CD4-positive, alpha-beta memory T cell (primary cell): ENCODE results near the gene LIN37. TPM values are rescaled to one million over a fixed set of nuclear protein-coding genes. Genes with fewer than 3 reads are reported as not detected.
"Not testable (repeated sequence)": the region's sequence is repeated elsewhere in the genome, so short reads cannot be mapped to it uniquely, and the experiment has no call there.

Experiments used
- CTCF ChIA-PET: fragments of 350-600 bp; sonication (Branson Sonifier 250); formaldehyde crosslinking; loops from one replicate; lab custom pipeline; 2021; ENCODE audit warnings: inconsistent platforms; ENCODE audit not compliant: partially characterized antibody; lab: Charles Lee
- POLR2A ChIA-PET: fragments of 350-600 bp; sonication (Branson Sonifier 250); formaldehyde crosslinking; loops from one replicate; lab custom pipeline; 2021; ENCODE audit not compliant: partially characterized antibody; lab: Charles Lee
- DNase-seq, 5 donors: peaks; one replicate each; pipeline versions ENCODE4 v3.0.0 to v3.0.0-alpha.2; 2020 to 2022; ENCODE audit warnings: mixed read lengths in 1 of 5
- H3K27ac ChIP-seq: one replicate; pipeline ENCODE4 v1.7.0; 2013; ENCODE audit warnings: low read depth, low read length
- H3K27me3 ChIP-seq: 2 replicates; pipeline ENCODE4 v1.7.0; 2013; ENCODE audit warnings: mild to moderate bottlenecking, low read length, moderate library complexity; ENCODE audit not compliant: insufficient read depth
- H3K36me3 ChIP-seq: 2 replicates; pipeline ENCODE4 v1.7.0; 2013; ENCODE audit warnings: mild to moderate bottlenecking, low read length, moderate library complexity; ENCODE audit not compliant: insufficient read depth
- H3K4me1 ChIP-seq: 2 replicates; pipeline ENCODE4 v1.7.0; 2013; ENCODE audit warnings: mild to moderate bottlenecking, low read length, moderate library complexity; ENCODE audit not compliant: insufficient read depth
- H3K4me3 ChIP-seq, 2 donors: one replicate each; pipeline ENCODE4 v1.7.0; 2013; ENCODE audit warnings: low read length in 2 of 2, mild to moderate bottlenecking in 1 of 2
- H3K9me3 ChIP-seq, 2 donors: one replicate each; pipeline ENCODE4 v1.7.0; 2013; ENCODE audit warnings: low read length in 2 of 2, control low read depth in 1 of 2; ENCODE audit not compliant: control insufficient read depth in 1 of 2
- H3K27ac Mint-ChIP-seq, 7 donors: one replicate each; pipeline ENCODE4 v1.8.0; 2020 to 2021; ENCODE audit warnings: mixed read lengths in 7 of 7, mild to moderate bottlenecking in 6 of 7, inconsistent platforms in 3 of 7, moderate library complexity in 3 of 7
- H3K27me3 Mint-ChIP-seq, 2 donors: one replicate each; pipeline ENCODE4 v1.8.0; 2020 to 2021; ENCODE audit warnings: mixed read lengths in 2 of 2
- H3K36me3 Mint-ChIP-seq, 2 donors: one replicate each; pipeline ENCODE4 v1.8.0; 2020 to 2021; ENCODE audit warnings: mixed read lengths in 2 of 2, inconsistent platforms in 1 of 2, mild to moderate bottlenecking in 1 of 2
- H3K4me1 Mint-ChIP-seq, 4 donors: one replicate each; pipeline ENCODE4 v1.8.0; 2020 to 2021; ENCODE audit warnings: mixed read lengths in 4 of 4, mild to moderate bottlenecking in 1 of 4
- H3K4me3 Mint-ChIP-seq, 8 donors: one replicate each; pipeline ENCODE4 v1.8.0; 2020 to 2021; ENCODE audit warnings: mixed read lengths in 8 of 8, mild to moderate bottlenecking in 7 of 8, moderate library complexity in 6 of 8, inconsistent platforms in 3 of 8
- H3K9me3 Mint-ChIP-seq, 8 donors: one replicate each; pipeline ENCODE4 v1.8.0; 2020 to 2021; ENCODE audit warnings: mixed read lengths in 8 of 8, mild to moderate bottlenecking in 5 of 8, inconsistent platforms in 3 of 8, moderate library complexity in 1 of 8
- intact Hi-C: fragments of 100-400 bp; cut with micrococcal nuclease; formaldehyde crosslinking; loops from one replicate; pipeline ENCODE4 v1.15.1; 2023
- polyA plus RNA-seq, 2 donors: library from polyadenylated mRNA; unstranded; fragments of 300-500 nt; fragmentation: Illumina TruSeq; gene quantifications; one replicate each; pipeline ENCODE4 v1.2.3, GENCODE V29; 2021
- total RNA-seq, 2 experiments: library from RNA; stranded (reverse); gene quantifications; one replicate each; pipeline ENCODE4 v1.2.3, GENCODE V29; 2021

LIN37 gene
- total and polyA plus RNA-seq, 4 experiments from 2014 or later: 8.3 to 29.4 (median 19.8) TPM

DNA sequence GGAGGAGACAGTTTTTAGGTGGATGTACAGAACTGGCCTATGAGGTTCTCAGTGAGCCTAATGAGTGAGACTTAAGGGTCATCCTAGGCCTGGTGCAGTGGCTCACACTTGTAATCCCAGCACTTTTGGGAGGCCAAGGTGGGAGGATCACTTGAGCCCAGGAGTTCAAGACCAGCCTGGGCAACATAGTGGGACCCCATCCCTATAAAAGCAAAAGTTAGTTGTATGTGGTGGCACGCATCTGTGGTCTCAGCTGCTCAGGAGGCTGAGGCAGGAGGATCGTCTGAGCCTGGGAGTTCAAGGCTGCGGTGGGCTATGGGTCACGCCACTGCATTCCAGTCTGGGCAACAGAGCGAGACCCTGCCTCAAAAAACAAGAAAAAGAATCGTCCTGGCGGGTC lies 24.2 kb upstream of the LIN37 start:
- H3K4me3 Mint-ChIP-seq, DNase-seq, intact Hi-C loops, H3K4me1 ChIP-seq, H3K27me3 Mint-ChIP-seq, H3K27me3 ChIP-seq, H3K4me3 ChIP-seq, H3K27ac ChIP-seq, H3K9me3 Mint-ChIP-seq, CTCF ChIA-PET, H3K9me3 ChIP-seq: not testable (repeated sequence)
- peak overlapping the region in 3 of 7 donors; percentile 35 to 48 (median 36) for H3K27ac Mint-ChIP-seq
- H3K36me3 Mint-ChIP-seq: peaks cover 41 to 68% of the 10 kb centered on the region in 2 donors
- H3K36me3 ChIP-seq: peaks cover 82% of the 10 kb centered on the region
- POLR2A ChIA-PET: interaction anchor here (1.7 kb wide), 1 partner anchor 16 kb away, joined by 6 read pairs; no protein-coding TSS in a partner anchor
- H3K4me1 Mint-ChIP-seq: peaks cover 6 to 24% (median 8%) of the 10 kb centered on the region in 4 donors

DNA sequence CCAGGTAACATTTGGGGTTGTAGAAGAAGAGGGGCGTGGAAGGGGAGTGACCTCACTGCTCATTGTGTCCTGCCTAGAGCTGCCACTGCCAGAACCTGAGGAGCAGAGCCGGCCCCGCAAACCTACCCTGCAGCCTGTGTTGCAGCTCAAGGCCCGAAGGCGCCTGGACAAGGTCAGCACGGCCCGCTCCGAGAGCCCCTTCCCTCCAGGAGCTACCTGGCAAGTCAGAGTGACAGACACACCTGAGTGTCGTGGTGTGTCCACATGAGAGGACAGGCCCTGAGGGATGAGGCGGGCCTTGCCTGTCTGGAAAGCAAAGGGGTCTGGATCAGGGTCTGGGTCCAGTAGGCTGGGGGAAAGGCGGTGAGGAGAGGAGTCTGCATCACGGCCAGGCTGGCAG lies 23.8 kb upstream of the LIN37 start:
- ChIA-PET POLR2A (interaction anchor here (1.7 kb wide), 1 partner anchor 16 kb away, joined by 6 read pairs; no protein-coding TSS in a partner anchor), CTCF (no interaction called here)
- H3K4me1 ChIP-seq: peaks cover 4% of the 10 kb centered on the region
- no peaks in the 10 kb centered on the region for H3K27me3 ChIP-seq
- no peak overlapping the region for H3K27ac Mint-ChIP-seq
- no peak overlapping the region for H3K4me3 Mint-ChIP-seq
- intact Hi-C loops: no loop called here
- H3K27ac ChIP-seq: no peak overlapping the region
- peaks cover 43 to 72% of the 10 kb centered on the region in 2 donors for H3K36me3 Mint-ChIP-seq
- DNase-seq: no peak
- H3K9me3 Mint-ChIP-seq: no peaks in the 10 kb centered on the region
- H3K27me3 Mint-ChIP-seq: no peaks in the 10 kb centered on the region
- H3K9me3 ChIP-seq: no peaks in the 10 kb centered on the region
- H3K4me1 Mint-ChIP-seq: peaks cover 1 to 19% (median 4%) of the 10 kb centered on the region in 4 donors
- H3K36me3 ChIP-seq: peaks cover 87% of the 10 kb centered on the region
- no peak overlapping the region for H3K4me3 ChIP-seq

DNA sequence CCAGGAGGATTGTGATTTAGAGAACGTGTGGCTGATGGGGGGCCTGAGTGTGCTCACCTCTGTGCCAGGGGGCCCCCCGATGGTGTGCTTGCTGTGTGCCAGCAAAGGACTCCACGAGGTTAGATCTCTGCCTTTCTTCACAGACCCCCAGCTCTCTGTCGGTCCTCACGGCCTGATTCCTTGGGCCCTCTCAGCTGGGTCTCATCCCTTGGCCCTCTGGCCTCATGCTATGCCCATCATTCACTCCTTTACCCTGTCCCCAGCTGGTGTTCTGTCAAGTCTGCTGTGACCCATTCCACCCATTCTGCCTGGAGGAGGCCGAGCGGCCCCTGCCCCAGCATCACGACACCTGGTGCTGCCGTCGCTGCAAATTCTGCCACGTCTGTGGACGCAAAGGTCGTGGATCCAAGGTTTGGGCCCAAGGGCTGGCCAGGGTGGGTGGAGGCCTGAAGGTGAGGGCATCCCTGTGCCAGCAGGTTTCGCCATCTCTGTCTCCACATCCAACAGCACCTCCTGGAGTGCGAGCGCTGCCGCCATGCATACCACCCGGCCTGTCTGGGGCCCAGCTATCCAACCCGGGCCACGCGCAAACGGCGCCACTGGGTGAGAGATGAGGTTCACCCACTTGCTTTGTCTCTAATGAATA lies 23.0 kb upstream of the LIN37 start:
- H3K27me3 Mint-ChIP-seq: no peaks in the 10 kb centered on the region
- H3K9me3 Mint-ChIP-seq: no peaks in the 10 kb centered on the region
- H3K27ac Mint-ChIP-seq: peak overlapping the region in 3 of 7 donors; percentile 35 to 64 (median 41)
- Histone ChIP-seq H3K27ac (no peak overlapping the region), H3K9me3 (no peaks in the 10 kb centered on the region), H3K36me3 (peaks cover 91% of the 10 kb centered on the region), H3K27me3 (no peaks in the 10 kb centered on the region), H3K4me1 (no peaks in the 10 kb centered on the region), H3K4me3 (no peak overlapping the region)
- peaks cover 0 to 14% (median 1%) of the 10 kb centered on the region in 4 donors for H3K4me1 Mint-ChIP-seq
- intact Hi-C loops: no loop called here
- no peak overlapping the region for H3K4me3 Mint-ChIP-seq
- CTCF ChIA-PET: no interaction called here
- POLR2A ChIA-PET: interaction anchor here (1.7 to 3.4 kb wide), 3 partner anchors 7 to 15 kb away, joined by 6 to 16 read pairs (median 11); partner anchors contain the start of gene KMT2B
- DNase-seq: no peak
- peaks cover 47 to 78% of the 10 kb centered on the region in 2 donors for H3K36me3 Mint-ChIP-seq

GRCh38 chr19:35727053-35727955 lies 21.1 kb upstream of the LIN37 start:
- Mint-ChIP-seq H3K36me3 (peaks cover 58 to 83% of the 10 kb centered on the region in 2 donors), H3K27ac (no peak overlapping the region), H3K9me3 (no peaks in the 10 kb centered on the region), H3K4me3 (no peak overlapping the region), H3K4me1 (peaks cover 0 to 3% (median 2%) of the 10 kb centered on the region in 4 donors), H3K27me3 (no peaks in the 10 kb centered on the region)
- Histone ChIP-seq H3K27me3 (no peaks in the 10 kb centered on the region), H3K4me3 (no peak overlapping the region), H3K4me1 (no peaks in the 10 kb centered on the region), H3K27ac (no peak overlapping the region), H3K9me3 (no peaks in the 10 kb centered on the region), H3K36me3 (peaks cover 100% of the 10 kb centered on the region)
- ChIA-PET POLR2A (interaction anchor here (0.6 to 4.1 kb wide), 7 partner anchors 9 to 79 kb away, joined by 3 to 19 read pairs (median 5); partner anchors contain the start of genes COX6B1, IGFLR1, KMT2B and PSENEN), CTCF (interaction anchor here (0.9 to 1.4 kb wide), 4 partner anchors 10 to 15 kb away, joined by 3 to 4 read pairs (median 4); partner anchors contain the start of gene IGFLR1)
- intact Hi-C loops: no loop called here
- DNase-seq: no peak

GRCh38 chr19:35727956-35728706 lies 20.2 kb upstream of the LIN37 start:
- Histone ChIP-seq H3K36me3 (peaks cover 95% of the 10 kb centered on the region), H3K9me3 (no peaks in the 10 kb centered on the region), H3K27ac (no peak overlapping the region), H3K27me3 (no peaks in the 10 kb centered on the region), H3K4me3 (no peak overlapping the region), H3K4me1 (no peaks in the 10 kb centered on the region)
- CTCF ChIA-PET: interaction anchor here (0.9 to 1.3 kb wide), 3 partner anchors 9 to 14 kb away, joined by 3 to 4 read pairs (median 3); partner anchors contain the start of gene IGFLR1
- H3K27ac Mint-ChIP-seq: no peak overlapping the region
- H3K36me3 Mint-ChIP-seq: peaks cover 57 to 77% of the 10 kb centered on the region in 2 donors
- no peak overlapping the region for H3K4me3 Mint-ChIP-seq
- H3K9me3 Mint-ChIP-seq: no peaks in the 10 kb centered on the region
- POLR2A ChIA-PET: interaction anchor here (0.6 to 4.1 kb wide), 6 partner anchors 9 to 80 kb away, joined by 3 to 19 read pairs (median 8); partner anchors contain the start of genes COX6B1, KMT2B, PSENEN and U2AF1L4
- H3K4me1 Mint-ChIP-seq: peaks cover 0 to 3% (median 0%) of the 10 kb centered on the region in 4 donors
- DNase-seq: no peak
- no peaks in the 10 kb centered on the region for H3K27me3 Mint-ChIP-seq
- intact Hi-C loops: no loop called here

- Mint-ChIP-seq H3K36me3 (peaks cover 53 to 74% of the 10 kb centered on the region in 2 donors), H3K4me1 (peaks cover under 1 to 3% (median 2%) of the 10 kb centered on the region in 4 donors), H3K4me3 (no peak overlapping the region), H3K9me3 (no peaks in the 10 kb centered on the region), H3K27ac (peak overlapping the region in 1 of 7 donors; percentile 42), H3K27me3 (no peaks in the 10 kb centered on the region)
- no peaks in the 10 kb centered on the region for H3K4me1 ChIP-seq
- no peaks in the 10 kb centered on the region for H3K27me3 ChIP-seq
- ChIA-PET CTCF (interaction anchor here (1.3 kb wide), 1 partner anchor 13 kb away, joined by 3 read pairs; the partner anchor contains the start of gene IGFLR1), POLR2A (interaction anchor here (3.4 to 4.1 kb wide), 2 partner anchors 10 to 11 kb away, joined by 16 to 19 read pairs; partner anchors contain the start of gene KMT2B)
- H3K4me3 ChIP-seq: no peak overlapping the region
- no peak overlapping the region for H3K27ac ChIP-seq
- intact Hi-C loops: no loop called here
- H3K9me3 ChIP-seq: no peaks in the 10 kb centered on the region
- peaks cover 90% of the 10 kb centered on the region for H3K36me3 ChIP-seq
- no peak for DNase-seq
Observed at GRCh38 chr19:35729021-35729420, 19.4 kb upstream of the LIN37 start.
